IPS-11a (cell line): ENCODE results near the gene LAMC1.

Source experiments
- H3K4me3 ChIP-seq: one replicate; pipeline ENCODE4 v1.5.1; 2013; ENCODE audit warnings: low read depth, low read length, control low read depth

The LAMC1 gene

GRCh38 chr1:183075861-183076260 is 52.6 kb downstream of the LAMC1 start:
- H3K4me3 ChIP-seq: no peak overlapping the region

- no peak overlapping the region for H3K4me3 ChIP-seq
Measured at GRCh38 chr1:183077097-183077496, 53.9 kb downstream of the LAMC1 start.

- H3K4me3 ChIP-seq: no peak overlapping the region
Measured at GRCh38 chr1:183079712-183080388, 56.6 kb downstream of the LAMC1 start.

GRCh38 chr1:183080406-183080805 is 57.2 kb downstream of the LAMC1 start:
- no peak overlapping the region for H3K4me3 ChIP-seq

- no peak overlapping the region for H3K4me3 ChIP-seq
Measured at GRCh38 chr1:183081402-183082120, 58.3 kb downstream of the LAMC1 start.

GRCh38 chr1:183082650-183083049 is 59.4 kb downstream of the LAMC1 start:
- H3K4me3 ChIP-seq: no peak overlapping the region

- H3K4me3 ChIP-seq: no peak overlapping the region
Measured at GRCh38 chr1:183087001-183087400, 63.8 kb downstream of the LAMC1 start.

GRCh38 chr1:183089025-183089639 is 65.9 kb downstream of the LAMC1 start:
- no peak overlapping the region for H3K4me3 ChIP-seq

- H3K4me3 ChIP-seq: no peak overlapping the region
Measured at GRCh38 chr1:183090391-183091006, 67.3 kb downstream of the LAMC1 start.

GRCh38 chr1:183091181-183091580 is 68.0 kb downstream of the LAMC1 start:
- H3K4me3 ChIP-seq: no peak overlapping the region

GRCh38 chr1:183092350-183092749 is 69.1 kb downstream of the LAMC1 start:
- no peak overlapping the region for H3K4me3 ChIP-seq

GRCh38 chr1:183093066-183093668 is 69.9 kb downstream of the LAMC1 start:
- no peak overlapping the region for H3K4me3 ChIP-seq

- no peak overlapping the region for H3K4me3 ChIP-seq
Measured at GRCh38 chr1:183093786-183094298, 70.6 kb downstream of the LAMC1 start.

GRCh38 chr1:183094351-183094750 is 71.1 kb downstream of the LAMC1 start:
- H3K4me3 ChIP-seq: no peak overlapping the region

GRCh38 chr1:183096351-183096750 is 73.1 kb downstream of the LAMC1 start:
- no peak overlapping the region for H3K4me3 ChIP-seq

- no peak overlapping the region for H3K4me3 ChIP-seq
Measured at GRCh38 chr1:183096894-183097293, 73.7 kb downstream of the LAMC1 start.

- H3K4me3 ChIP-seq: no peak overlapping the region
Measured at GRCh38 chr1:183097438-183098051, 74.3 kb downstream of the LAMC1 start.

- H3K4me3 ChIP-seq: no peak overlapping the region
Measured at GRCh38 chr1:183098317-183098716, 75.1 kb downstream of the LAMC1 start.

GRCh38 chr1:183100361-183100974 is 77.2 kb downstream of the LAMC1 start:
- no peak overlapping the region for H3K4me3 ChIP-seq

- H3K4me3 ChIP-seq: no peak overlapping the region
Measured at GRCh38 chr1:183101081-183101480, 77.9 kb downstream of the LAMC1 start.
